Psoas muscle (tissue), 8 donors: ENCODE measurements around the gene TUBB3. TPM values are rescaled to one million over a fixed set of nuclear protein-coding genes. Genes with fewer than 3 reads are reported as not detected.
A peak's percentile ranks its signal among the peaks of the same experiment; 100 is the strongest.

Experiments
- ATAC-seq, 4 donors: fragments of 200-7000 bp; cut with Tn5 transposase; one replicate each; pipeline ENCODE4 v1.9.1; 2020; ENCODE audit warnings: moderate library complexity in 3 of 4, mild to moderate bottlenecking in 2 of 4
- DNase-seq, 2 donors: peaks; one replicate each; pipeline ENCODE4 v3.0.0-alpha.2; 2020
- H3K27ac ChIP-seq: fragments of 200-600 bp; one replicate; pipeline ENCODE4 v1.8.0; 2022
- H3K27me3 ChIP-seq, 3 donors: fragments of 200-600 bp in 1 of 3; one replicate each; pipeline versions ENCODE4 v1.6.1 to v1.8.0; 2013 to 2022; ENCODE audit warnings: low read length in 2 of 3, mild to moderate bottlenecking in 2 of 3, moderate library complexity in 1 of 3; ENCODE audit not compliant: insufficient read depth in 3 of 3
- H3K36me3 ChIP-seq, 2 donors: fragments of 200-600 bp in 1 of 2; one replicate each; pipeline versions ENCODE4 v1.6.1 to v1.8.0; 2013 to 2022; ENCODE audit warnings: low read depth in 1 of 2, mild to moderate bottlenecking in 1 of 2, moderate library complexity in 1 of 2; ENCODE audit not compliant: insufficient read depth in 1 of 2
- H3K4me1 ChIP-seq: fragments of 200-600 bp; one replicate; pipeline ENCODE4 v1.8.0; 2022
- H3K4me3 ChIP-seq: fragments of 200-600 bp; one replicate; pipeline ENCODE4 v1.8.0; 2022; ENCODE audit warnings: mild to moderate bottlenecking
- H3K9me3 ChIP-seq: fragments of 200-600 bp; one replicate; pipeline ENCODE4 v1.8.0; 2022
- CTCF ChIP-seq: fragments of 200-600 bp; IDR thresholded peaks from one replicate; pipeline ENCODE4 v1.8.0; 2022; ENCODE audit warnings: antibody characterized with exemption
- WGBS, 3 donors: extraction: QIAGEN DNeasy Blood & Tissue Kit; methylation state at CpG; one replicate each; pipeline versions ENCODE4 v1.1.6 to v1.1.7; 2013; 5-methylcytosine and 5-hydroxymethylcytosine counted together
- intact Hi-C, 2 donors: fragments of 100-400 bp; cut with DNase I; formaldehyde crosslinking; loops; one replicate each; pipeline versions ENCODE4 v1.11.0 to v1.14.2; 2022
- polyA plus RNA-seq, 3 donors: library from polyadenylated mRNA; stranded (reverse); fragments of 200-250 nt; gene quantifications; one replicate each; pipeline ENCODE4 v1.2.3, GENCODE V29; 2013
- total RNA-seq, 4 donors: library from RNA; stranded (reverse); fragmentation: NEBNext Ultra II Directional in 2 of 4; extraction: Animal tissue kit (Norgen Biotek cat#: 25700) in 2 of 4; gene quantifications; one replicate each; pipeline versions ENCODE4 v1.2.1 to v1.2.4, GENCODE V29; 2021 to 2023
- donor health status: healthy with polysubstance abuse.
- donor health status: DM: no; HTN: no; CAD: no; lungs with moderate emphysema.
- donor health status: Bipolar disorder and iron deficiency.
- donor health status: healthy.
- donor health status: DM: yes; HTN: yes; CAD: no.
- donor health status: DM: no; HTN: no; CAD: no.
- donor health status: DM: no; HTN: no; CAD: no.
- donor health status: DM: yes; HTN: yes; CAD: no.

TUBB3 gene
- total and polyA plus RNA-seq, 7 donors, result 0.17 to 2.4 (median 0.47) TPM; not detected in 2

- peak overlapping the region; percentile 99 for H3K27ac ChIP-seq
- H3K9me3 ChIP-seq, result no peaks in the 10 kb centered on the region
- peak overlapping the region; percentile 100 for H3K4me3 ChIP-seq
- peaks cover 32% of the 10 kb centered on the region for H3K4me1 ChIP-seq
- DNase-seq (peak in 1 of 2 donors; percentile 33), ATAC-seq (peak; percentile 26 to 57 (median 48))
- H3K27me3 ChIP-seq, result no peaks in the 10 kb centered on the region
- 41 to 45% (median 44%) methylated on average over 42 of the region's 42 CpGs for WGBS, 3 donors
- TF ChIP-seq CTCF, result no peak
- H3K36me3 ChIP-seq, result peaks cover 0 to 30% of the 10 kb centered on the region in 2 donors
- intact Hi-C loops, result no loop called here
Measured at GRCh38 chr16:89971495-89972243, 48.5 kb downstream of the TUBB3 start.

GRCh38 chr16:89972244-89973234, 49.4 kb downstream of the TUBB3 start:
- Histone ChIP-seq H3K4me1 (peaks cover 32% of the 10 kb centered on the region), H3K27me3 (no peaks in the 10 kb centered on the region), H3K4me3 (peak overlapping the region; percentile 100), H3K27ac (peak overlapping the region; percentile 99), H3K36me3 (peaks cover 0 to 25% of the 10 kb centered on the region in 2 donors), H3K9me3 (no peaks in the 10 kb centered on the region)
- peak; percentile 12 for TF ChIP-seq CTCF
- intact Hi-C loops, result no loop called here
- WGBS, 3 donors, result 0 to 1% (median 1%) methylated on average over 43 to 104 of the region's 104 CpGs
- DNase-seq (peak; percentile 94 to 97), ATAC-seq (peak; percentile 96 to 98 (median 97))

- ATAC-seq, result no peak
- peak overlapping the region; percentile 100 for H3K4me3 ChIP-seq
- no peak for TF ChIP-seq CTCF
- WGBS, 3 donors, result 12 to 13% (median 12%) methylated on average over 14 of the region's 14 CpGs
- intact Hi-C loops, result no loop called here
- H3K27ac ChIP-seq, result peak overlapping the region; percentile 99
- H3K27me3 ChIP-seq, result no peaks in the 10 kb centered on the region
- H3K9me3 ChIP-seq, result no peaks in the 10 kb centered on the region
- DNase-seq, result no peak
- peaks cover 32% of the 10 kb centered on the region for H3K4me1 ChIP-seq
- H3K36me3 ChIP-seq, result peaks cover 0 to 25% of the 10 kb centered on the region in 2 donors
Measured at GRCh38 chr16:89973235-89973634, 50.1 kb downstream of the TUBB3 start.

GRCh38 chr16:89973654-89974335, 50.7 kb downstream of the TUBB3 start:
- Histone ChIP-seq H3K4me3 (peak overlapping the region; percentile 100), H3K27me3 (no peaks in the 10 kb centered on the region), H3K4me1 (peaks cover 32% of the 10 kb centered on the region), H3K9me3 (no peaks in the 10 kb centered on the region), H3K27ac (peak overlapping the region; percentile 99), H3K36me3 (peaks cover 0 to 29% of the 10 kb centered on the region in 2 donors)
- intact Hi-C loops, result no loop called here
- ATAC-seq (no peak), DNase-seq (no peak)
- TF ChIP-seq CTCF, result no peak
- 91 to 92% (median 92%) methylated on average over 13 of the region's 13 CpGs for WGBS, 3 donors
